ENCODE data around the gene MRPL41.
"Not testable (repeated sequence)": the region's sequence is repeated elsewhere in the genome, so short reads cannot be mapped to it uniquely, and the experiment has no call there.

- TF ChIP-seq CTCF, POLR2A, POLR2AphosphoS5, EP300 (IDR thresholded peaks at IDR 0.05): not testable (repeated sequence)
Observed at GRCh38 chr9:137532891-137533468, 18.7 kb upstream of the MRPL41 start.

Measured in gastroesophageal sphincter (tissue), 3 donors.